Measurements from ENCODE around the gene MATN3.

DNA sequence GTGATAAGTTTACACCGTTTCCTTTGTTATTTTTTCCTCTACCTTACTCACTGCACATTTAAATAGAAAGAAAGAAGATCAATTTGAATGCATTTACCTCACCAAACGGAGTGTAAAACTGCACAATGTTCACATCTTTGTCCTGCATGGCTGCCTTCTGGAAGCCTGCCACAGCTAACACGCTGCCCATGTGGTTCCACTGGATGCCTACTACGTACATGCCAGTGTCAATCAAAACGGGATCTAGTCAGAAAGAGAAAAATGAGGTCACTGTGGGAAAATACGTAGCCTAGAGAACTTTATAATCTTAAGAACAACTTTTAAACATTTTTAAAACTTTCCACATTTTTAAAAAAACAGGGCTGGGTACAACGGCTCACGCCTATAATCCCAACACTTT is 39.0 kb downstream of the MATN3 start:
- TF ChIP-seq, protein P1, sequence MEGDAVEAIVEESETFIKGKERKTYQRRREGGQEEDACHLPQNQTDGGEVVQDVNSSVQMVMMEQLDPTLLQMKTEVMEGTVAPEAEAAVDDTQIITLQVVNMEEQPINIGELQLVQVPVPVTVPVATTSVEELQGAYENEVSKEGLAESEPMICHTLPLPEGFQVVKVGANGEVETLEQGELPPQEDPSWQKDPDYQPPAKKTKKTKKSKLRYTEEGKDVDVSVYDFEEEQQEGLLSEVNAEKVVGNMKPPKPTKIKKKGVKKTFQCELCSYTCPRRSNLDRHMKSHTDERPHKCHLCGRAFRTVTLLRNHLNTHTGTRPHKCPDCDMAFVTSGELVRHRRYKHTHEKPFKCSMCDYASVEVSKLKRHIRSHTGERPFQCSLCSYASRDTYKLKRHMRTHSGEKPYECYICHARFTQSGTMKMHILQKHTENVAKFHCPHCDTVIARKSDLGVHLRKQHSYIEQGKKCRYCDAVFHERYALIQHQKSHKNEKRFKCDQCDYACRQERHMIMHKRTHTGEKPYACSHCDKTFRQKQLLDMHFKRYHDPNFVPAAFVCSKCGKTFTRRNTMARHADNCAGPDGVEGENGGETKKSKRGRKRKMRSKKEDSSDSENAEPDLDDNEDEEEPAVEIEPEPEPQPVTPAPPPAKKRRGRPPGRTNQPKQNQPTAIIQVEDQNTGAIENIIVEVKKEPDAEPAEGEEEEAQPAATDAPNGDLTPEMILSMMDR (conservative IDR thresholded peaks at IDR 0.05; ENCODE audit: low read depth, low read length), result no peak
- no peak for TF ChIP-seq EZH2 (IDR thresholded peaks at IDR 0.05; ENCODE audit: borderline replicate concordance, low read depth, low read length, poor library complexity, severe bottlenecking)
